ENCODE data around the gene CITED2.

DNA sequence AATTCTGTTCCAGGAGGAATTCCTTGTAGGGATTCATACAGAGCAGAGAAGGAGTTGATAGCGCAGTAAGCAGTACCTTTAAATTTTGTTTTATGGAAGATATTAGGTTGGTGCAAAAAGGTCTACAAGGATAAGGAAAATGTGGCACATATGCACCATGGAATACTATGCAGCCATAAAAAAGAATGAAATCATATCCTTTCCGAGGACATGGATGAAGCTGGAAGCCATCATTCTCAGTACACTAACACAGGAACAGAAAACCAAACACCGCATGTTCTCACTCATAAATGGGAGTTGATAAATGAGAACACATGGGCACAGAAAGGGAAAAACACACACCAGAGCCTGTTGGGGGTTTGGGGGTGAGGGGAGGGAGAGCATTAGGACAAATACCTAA, 45.2 kb downstream of the CITED2 start:
- TF ChIP-seq, protein P1, sequence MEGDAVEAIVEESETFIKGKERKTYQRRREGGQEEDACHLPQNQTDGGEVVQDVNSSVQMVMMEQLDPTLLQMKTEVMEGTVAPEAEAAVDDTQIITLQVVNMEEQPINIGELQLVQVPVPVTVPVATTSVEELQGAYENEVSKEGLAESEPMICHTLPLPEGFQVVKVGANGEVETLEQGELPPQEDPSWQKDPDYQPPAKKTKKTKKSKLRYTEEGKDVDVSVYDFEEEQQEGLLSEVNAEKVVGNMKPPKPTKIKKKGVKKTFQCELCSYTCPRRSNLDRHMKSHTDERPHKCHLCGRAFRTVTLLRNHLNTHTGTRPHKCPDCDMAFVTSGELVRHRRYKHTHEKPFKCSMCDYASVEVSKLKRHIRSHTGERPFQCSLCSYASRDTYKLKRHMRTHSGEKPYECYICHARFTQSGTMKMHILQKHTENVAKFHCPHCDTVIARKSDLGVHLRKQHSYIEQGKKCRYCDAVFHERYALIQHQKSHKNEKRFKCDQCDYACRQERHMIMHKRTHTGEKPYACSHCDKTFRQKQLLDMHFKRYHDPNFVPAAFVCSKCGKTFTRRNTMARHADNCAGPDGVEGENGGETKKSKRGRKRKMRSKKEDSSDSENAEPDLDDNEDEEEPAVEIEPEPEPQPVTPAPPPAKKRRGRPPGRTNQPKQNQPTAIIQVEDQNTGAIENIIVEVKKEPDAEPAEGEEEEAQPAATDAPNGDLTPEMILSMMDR (conservative IDR thresholded peaks at IDR 0.05): no peak
- no peak for TF ChIP-seq ZFX (IDR thresholded peaks at IDR 0.05)

Data from C4-2B (cell line).